Activated naive CD4-positive, alpha-beta T cell treated with anti-CD3 and anti-CD28 coated beads, Interleukin-2, amount 50 U/mL, for 24 hours (primary cell): ENCODE data around the gene C15orf39.

Experiments
- H3K27ac Mint-ChIP-seq: one replicate; pipeline ENCODE4 v1.8.0; 2021; ENCODE audit warnings: mild to moderate bottlenecking, mixed read lengths
- H3K27me3 Mint-ChIP-seq: one replicate; pipeline ENCODE4 v1.8.0; 2021; ENCODE audit warnings: mixed read lengths
- H3K36me3 Mint-ChIP-seq: one replicate; pipeline ENCODE4 v1.8.0; 2021; ENCODE audit warnings: mixed read lengths
- H3K4me1 Mint-ChIP-seq: one replicate; pipeline ENCODE4 v1.8.0; 2021; ENCODE audit warnings: mixed read lengths
- H3K4me3 Mint-ChIP-seq: one replicate; pipeline ENCODE4 v1.8.0; 2021; ENCODE audit warnings: mild to moderate bottlenecking, mixed read lengths
- H3K9me3 Mint-ChIP-seq: one replicate; pipeline ENCODE4 v1.8.0; 2021; ENCODE audit warnings: mixed read lengths

The C15orf39 gene

GRCh38 chr15:75227663-75228280 lies 26.1 kb downstream of the C15orf39 start:
- no peak overlapping the region for H3K27ac Mint-ChIP-seq

GRCh38 chr15:75228787-75229186 lies 27.1 kb downstream of the C15orf39 start:
- H3K9me3 Mint-ChIP-seq = no peaks in the 10 kb centered on the region
- H3K36me3 Mint-ChIP-seq = no peaks in the 10 kb centered on the region
- peaks cover 2% of the 10 kb centered on the region for H3K27me3 Mint-ChIP-seq
- no peak overlapping the region for H3K4me3 Mint-ChIP-seq
- H3K27ac Mint-ChIP-seq = no peak overlapping the region
- no peaks in the 10 kb centered on the region for H3K4me1 Mint-ChIP-seq

More at GRCh38 chr15:75227663-75228280, 26.1 kb downstream of the C15orf39 start:
- Mint-ChIP-seq H3K9me3 (no peaks in the 10 kb centered on the region), H3K36me3 (no peaks in the 10 kb centered on the region), H3K4me3 (no peak overlapping the region), H3K27me3 (peaks cover 2% of the 10 kb centered on the region), H3K4me1 (no peaks in the 10 kb centered on the region)

DNA sequence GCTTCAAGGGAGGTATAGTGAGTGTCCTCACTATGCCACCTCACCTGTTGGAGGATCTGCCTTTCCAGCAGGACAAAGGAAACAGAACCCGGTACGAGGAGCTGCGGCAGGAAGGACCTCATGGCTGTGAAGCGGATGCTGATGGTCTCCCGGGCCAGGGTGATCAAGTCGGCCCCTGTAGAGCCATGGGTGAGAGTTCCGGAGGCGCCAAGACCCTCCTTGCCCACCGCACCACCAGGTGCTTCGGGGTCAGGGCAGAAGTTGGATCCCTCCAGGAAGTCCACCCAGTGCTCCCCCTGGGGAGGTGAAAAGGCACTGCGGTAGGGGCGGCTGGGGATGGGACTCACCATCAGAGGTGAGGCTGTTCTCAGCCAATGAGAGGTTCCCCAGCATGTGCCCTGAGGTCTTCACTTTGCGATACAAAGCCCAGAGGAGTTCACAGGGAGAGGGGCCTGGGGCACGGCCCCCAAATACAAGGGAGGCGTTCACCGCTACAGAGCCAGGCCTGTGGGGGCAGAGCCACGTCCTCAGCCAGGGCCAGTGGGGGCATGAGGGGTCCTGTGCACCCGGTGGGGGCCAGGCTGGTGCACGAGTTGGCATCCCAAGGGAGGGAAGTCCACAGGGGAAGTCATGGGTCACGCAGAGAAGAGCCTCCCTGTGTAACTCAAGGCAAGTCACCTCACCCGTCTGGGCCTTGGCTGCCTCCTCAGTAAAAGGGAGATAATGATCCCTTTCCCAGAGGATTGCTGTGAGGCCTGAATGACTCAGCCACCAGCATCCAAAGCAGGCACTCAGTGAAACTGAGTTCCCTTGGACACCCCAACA lies 27.7 kb downstream of the C15orf39 start:
- H3K4me3 Mint-ChIP-seq = no peak overlapping the region
- no peaks in the 10 kb centered on the region for H3K9me3 Mint-ChIP-seq
- H3K27ac Mint-ChIP-seq = no peak overlapping the region
- H3K36me3 Mint-ChIP-seq = no peaks in the 10 kb centered on the region
- H3K4me1 Mint-ChIP-seq = no peaks in the 10 kb centered on the region
- H3K27me3 Mint-ChIP-seq = peaks cover 2% of the 10 kb centered on the region

- Mint-ChIP-seq H3K4me1 (no peaks in the 10 kb centered on the region), H3K9me3 (no peaks in the 10 kb centered on the region), H3K4me3 (no peak overlapping the region), H3K27me3 (peaks cover 4% of the 10 kb centered on the region), H3K36me3 (no peaks in the 10 kb centered on the region), H3K27ac (no peak overlapping the region)
Measured at GRCh38 chr15:75230016-75230343, 28.3 kb downstream of the C15orf39 start.

- no peaks in the 10 kb centered on the region for H3K9me3 Mint-ChIP-seq
- peaks cover 6% of the 10 kb centered on the region for H3K27me3 Mint-ChIP-seq
- H3K4me1 Mint-ChIP-seq = no peaks in the 10 kb centered on the region
- H3K27ac Mint-ChIP-seq = no peak overlapping the region
- H3K4me3 Mint-ChIP-seq = no peak overlapping the region
- no peaks in the 10 kb centered on the region for H3K36me3 Mint-ChIP-seq
Measured at GRCh38 chr15:75230551-75231371, 29.1 kb downstream of the C15orf39 start.

GRCh38 chr15:75231836-75232235 lies 30.2 kb downstream of the C15orf39 start:
- no peak overlapping the region for H3K4me3 Mint-ChIP-seq
- H3K4me1 Mint-ChIP-seq = no peaks in the 10 kb centered on the region
- peak overlapping the region; percentile 26 for H3K27ac Mint-ChIP-seq
- no peaks in the 10 kb centered on the region for H3K36me3 Mint-ChIP-seq
- no peaks in the 10 kb centered on the region for H3K9me3 Mint-ChIP-seq
- peaks cover 6% of the 10 kb centered on the region for H3K27me3 Mint-ChIP-seq

DNA sequence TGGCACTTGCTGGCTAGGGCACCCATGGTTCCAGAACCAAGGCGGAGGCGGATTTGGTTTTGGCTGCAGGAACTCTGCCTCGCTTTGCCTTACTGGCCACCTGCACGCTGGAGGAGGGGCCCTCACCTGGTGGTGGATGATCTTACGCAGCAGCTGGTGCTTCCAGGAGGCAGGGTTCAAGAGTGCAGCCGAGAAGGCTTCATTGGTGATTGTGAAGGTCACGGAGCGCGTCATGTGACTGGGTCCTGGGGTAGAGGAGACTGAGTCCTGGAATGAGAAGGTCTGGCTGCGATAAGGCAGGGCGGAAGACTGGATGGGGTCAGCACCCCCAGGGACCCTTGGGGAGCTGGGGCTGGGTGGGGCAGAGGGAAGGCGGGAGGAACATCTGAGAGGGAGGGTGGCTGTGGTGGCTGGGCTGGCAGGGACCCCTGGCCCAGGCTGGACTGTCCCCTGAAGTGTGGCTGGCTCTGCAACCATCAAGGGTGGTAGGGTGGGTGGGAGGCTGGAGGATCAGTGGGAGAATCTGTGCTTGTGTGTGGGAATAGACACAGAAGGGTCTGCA lies 30.7 kb downstream of the C15orf39 start:
- Mint-ChIP-seq H3K9me3 (no peaks in the 10 kb centered on the region), H3K27me3 (peaks cover 6% of the 10 kb centered on the region), H3K4me3 (no peak overlapping the region), H3K36me3 (no peaks in the 10 kb centered on the region), H3K27ac (no peak overlapping the region), H3K4me1 (no peaks in the 10 kb centered on the region)

DNA sequence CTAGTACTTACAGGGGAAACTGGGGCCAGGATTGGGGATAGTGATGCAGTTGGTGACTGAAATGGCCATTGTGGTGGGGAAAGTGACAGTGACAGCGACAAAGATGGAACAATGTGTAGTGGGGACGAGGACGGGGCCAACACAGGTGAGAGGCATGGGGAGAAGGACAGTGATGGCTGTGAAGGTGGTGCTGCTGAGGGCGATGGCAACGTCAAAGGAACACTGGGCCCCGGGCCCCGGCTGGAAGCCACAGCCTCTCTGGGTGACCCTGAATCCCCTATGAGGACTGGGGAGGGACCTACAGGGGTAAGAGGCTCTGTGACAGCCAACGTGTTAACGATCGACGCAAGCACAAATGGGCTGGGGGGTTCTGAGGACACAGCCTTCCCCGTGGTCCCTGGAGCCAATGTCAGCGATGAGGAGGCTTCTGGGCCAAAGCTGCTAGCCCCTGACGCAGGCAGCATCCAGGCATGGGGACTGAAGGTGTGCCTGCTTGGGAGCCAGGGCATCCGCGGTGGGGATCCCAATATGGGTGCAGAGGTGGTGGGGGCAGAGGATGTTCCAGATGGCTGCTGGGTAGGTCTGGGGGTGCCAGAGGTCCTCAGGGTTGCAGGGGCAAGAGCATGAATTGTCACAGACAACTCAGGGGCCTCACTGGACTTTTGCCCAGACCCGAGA lies 31.3 kb downstream of the C15orf39 start:
- no peak overlapping the region for H3K27ac Mint-ChIP-seq
- H3K27me3 Mint-ChIP-seq = peaks cover 6% of the 10 kb centered on the region
- no peaks in the 10 kb centered on the region for H3K9me3 Mint-ChIP-seq
- H3K4me1 Mint-ChIP-seq = no peaks in the 10 kb centered on the region
- H3K36me3 Mint-ChIP-seq = no peaks in the 10 kb centered on the region
- H3K4me3 Mint-ChIP-seq = no peak overlapping the region

- Mint-ChIP-seq H3K4me3 (no peak overlapping the region), H3K27ac (no peak overlapping the region), H3K4me1 (no peaks in the 10 kb centered on the region), H3K9me3 (no peaks in the 10 kb centered on the region), H3K36me3 (no peaks in the 10 kb centered on the region), H3K27me3 (peaks cover 6% of the 10 kb centered on the region)
Measured at GRCh38 chr15:75233504-75234190, 32.0 kb downstream of the C15orf39 start.

- Mint-ChIP-seq H3K27me3 (peaks cover 6% of the 10 kb centered on the region), H3K4me3 (no peak overlapping the region), H3K9me3 (no peaks in the 10 kb centered on the region), H3K36me3 (no peaks in the 10 kb centered on the region), H3K27ac (no peak overlapping the region), H3K4me1 (no peaks in the 10 kb centered on the region)
Measured at GRCh38 chr15:75234191-75234810, 32.6 kb downstream of the C15orf39 start.

DNA sequence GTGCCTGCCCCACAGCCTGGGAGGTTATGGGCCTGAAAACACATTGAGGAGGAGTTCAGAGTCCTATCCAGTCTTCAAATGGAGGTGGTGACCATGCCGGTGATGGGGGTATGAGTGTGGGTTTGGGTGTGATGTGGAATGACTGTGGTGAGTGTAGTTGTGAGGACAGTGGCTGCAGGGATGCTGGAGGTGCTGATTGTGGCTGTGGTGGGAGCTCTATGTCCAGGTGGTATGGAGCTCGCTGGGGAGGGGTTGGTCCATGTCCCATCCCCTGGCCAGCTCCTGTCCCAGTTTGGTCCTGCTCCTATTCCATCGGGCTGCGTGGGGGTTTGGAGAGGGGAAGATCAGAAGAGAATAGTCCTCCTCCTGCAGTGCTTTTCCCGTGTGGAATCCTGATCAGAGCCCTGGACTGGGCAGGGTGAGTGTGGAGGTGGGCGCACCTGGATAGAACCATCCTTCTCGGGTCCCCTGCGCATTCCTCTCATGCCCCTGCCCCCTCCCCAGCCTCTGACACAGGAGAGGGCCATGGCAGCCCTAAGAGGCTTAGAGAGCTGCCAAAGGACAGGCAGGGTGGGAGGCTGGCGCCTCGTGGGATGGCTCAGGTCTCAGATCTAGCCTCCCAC lies 33.5 kb downstream of the C15orf39 start:
- no peak overlapping the region for H3K27ac Mint-ChIP-seq
- H3K4me1 Mint-ChIP-seq = no peaks in the 10 kb centered on the region
- H3K27me3 Mint-ChIP-seq = peaks cover 6% of the 10 kb centered on the region
- H3K36me3 Mint-ChIP-seq = no peaks in the 10 kb centered on the region
- H3K4me3 Mint-ChIP-seq = no peak overlapping the region
- H3K9me3 Mint-ChIP-seq = no peaks in the 10 kb centered on the region

DNA sequence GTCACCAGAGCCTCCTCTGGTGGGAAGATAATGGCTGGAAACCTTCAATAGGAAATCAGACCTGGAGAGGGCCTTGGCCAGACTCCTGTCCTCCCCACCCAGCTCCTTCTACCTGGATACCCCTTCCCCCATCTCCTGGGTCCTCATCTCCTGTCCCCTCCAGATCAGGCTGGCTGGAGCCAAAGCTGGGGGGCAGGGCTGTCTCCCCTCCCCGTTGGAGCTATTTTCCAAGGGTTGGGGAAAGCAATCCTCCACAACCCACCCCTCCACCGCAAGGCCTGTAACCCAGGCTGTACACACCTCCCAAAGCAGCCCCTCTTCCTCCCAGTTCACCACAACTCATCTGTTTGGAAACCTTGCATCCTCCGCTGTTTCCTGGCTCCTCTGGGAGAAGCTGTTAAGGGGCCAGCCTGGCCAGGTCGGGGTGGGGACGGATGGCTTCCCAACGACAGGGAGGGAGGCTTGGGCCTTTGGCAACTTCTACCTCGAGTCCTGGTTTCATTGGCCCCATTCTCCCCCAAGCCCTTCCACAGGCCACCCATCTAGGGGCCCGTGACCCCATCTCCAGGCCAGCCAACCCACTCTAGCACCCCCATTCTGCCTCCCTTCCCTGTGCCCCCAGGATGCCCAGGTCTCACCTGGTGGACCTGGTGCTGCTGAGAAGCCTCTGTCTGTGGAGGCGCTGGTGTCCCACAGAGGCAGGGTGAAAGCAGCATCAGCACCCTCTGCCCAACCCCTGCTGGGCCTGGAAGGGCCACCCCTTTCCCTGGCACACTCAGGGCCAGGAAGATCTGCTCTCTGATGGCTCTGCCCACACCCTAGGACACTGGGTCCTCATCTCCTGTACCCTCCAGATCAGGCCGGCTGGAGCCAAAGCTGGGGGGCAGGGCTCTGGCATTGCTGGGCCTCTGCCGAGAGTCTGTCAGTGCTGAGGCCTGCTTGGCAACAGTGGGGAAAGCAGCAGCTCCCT lies 34.4 kb downstream of the C15orf39 start:
- H3K4me3 Mint-ChIP-seq = no peak overlapping the region
- H3K4me1 Mint-ChIP-seq = no peaks in the 10 kb centered on the region
- H3K9me3 Mint-ChIP-seq = no peaks in the 10 kb centered on the region
- no peaks in the 10 kb centered on the region for H3K36me3 Mint-ChIP-seq
- H3K27ac Mint-ChIP-seq = no peak overlapping the region
- peaks cover 6% of the 10 kb centered on the region for H3K27me3 Mint-ChIP-seq

DNA sequence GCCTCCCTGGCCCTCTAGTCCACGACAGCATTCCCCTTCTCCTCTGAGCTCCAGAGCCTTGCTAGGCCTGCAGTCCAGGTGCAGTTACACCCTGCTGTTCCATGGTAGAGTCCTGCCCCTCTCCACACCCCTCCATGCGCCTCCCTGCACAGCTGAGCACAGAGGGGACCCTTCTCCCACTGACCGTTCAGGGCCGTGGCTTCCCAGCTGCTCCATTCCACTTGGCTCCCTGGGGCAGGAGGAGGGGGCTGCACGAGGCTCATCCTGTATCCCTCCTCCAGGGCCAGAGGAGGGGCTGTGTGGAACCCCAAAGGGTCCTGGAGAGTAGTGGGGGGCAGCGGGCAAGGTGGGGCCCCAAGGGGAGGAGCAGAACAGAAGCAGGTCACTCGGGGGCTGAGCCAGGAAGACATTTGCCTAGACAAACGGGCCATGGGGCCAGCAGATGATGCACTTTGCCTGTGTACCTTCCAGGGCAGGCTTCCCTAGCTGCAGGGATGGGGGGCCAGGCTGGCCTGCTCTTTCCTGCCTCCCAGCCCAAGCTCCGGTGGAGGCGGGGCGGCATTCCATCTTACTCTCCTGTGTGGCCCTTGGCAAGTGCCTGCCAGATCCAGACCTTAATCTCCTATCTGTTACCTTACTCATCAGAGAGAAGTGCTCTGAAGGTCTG lies 35.8 kb downstream of the C15orf39 start:
- Mint-ChIP-seq H3K9me3 (no peaks in the 10 kb centered on the region), H3K27me3 (peaks cover 4% of the 10 kb centered on the region), H3K4me3 (no peak overlapping the region), H3K36me3 (no peaks in the 10 kb centered on the region), H3K4me1 (no peaks in the 10 kb centered on the region), H3K27ac (no peak overlapping the region)
